Measurements from ENCODE around the gene CCT7.
"Not testable (repeated sequence)": the region's sequence is repeated elsewhere in the genome, so short reads cannot be mapped to it uniquely, and the experiment has no call there.

CCT7 gene

DNA sequence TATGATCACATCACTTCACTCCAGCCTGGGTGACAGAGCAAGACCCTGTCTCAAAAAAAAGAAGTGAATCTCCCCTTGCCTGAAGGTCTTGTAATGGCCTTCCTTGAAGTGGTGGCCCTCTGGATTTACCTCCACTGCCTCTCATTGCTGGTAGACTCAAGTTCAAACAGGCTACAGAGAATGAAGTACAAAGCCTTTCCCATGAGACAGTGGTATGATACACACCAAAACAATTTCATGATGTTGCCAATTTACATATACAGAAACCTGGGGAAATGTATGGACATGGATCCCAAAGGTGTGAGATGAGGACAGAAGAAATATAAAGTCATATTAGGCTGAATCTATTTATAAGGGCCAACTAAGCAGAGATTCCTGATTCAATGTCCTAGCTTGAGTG lies 36.5 kb upstream of the CCT7 start:
- H3K4me3 ChIP-seq (ENCODE audit: insufficient read depth, low read length, poor library complexity, severe bottlenecking): no peak overlapping the region
- no peaks in the 10 kb centered on the region for H3K79me2 ChIP-seq (ENCODE audit: insufficient read depth, low read length)
- no peaks in the 10 kb centered on the region for H4K20me1 ChIP-seq (ENCODE audit: low read depth, low read length)
- no peaks in the 10 kb centered on the region for H3K9me2 ChIP-seq (replicated peaks; ENCODE audit: insufficient read depth, low read length)
- no peaks in the 10 kb centered on the region for H3K9me3 ChIP-seq (ENCODE audit: insufficient read depth, low read length)
- no peak overlapping the region for H2AFZ ChIP-seq (ENCODE audit: low read depth, low read length, severe bottlenecking)
- no peak overlapping the region for H3K9ac ChIP-seq (ENCODE audit: low read length)
- no peaks in the 10 kb centered on the region for H3K36me3 ChIP-seq (ENCODE audit: low read length)
- H3K4me2 ChIP-seq (ENCODE audit: low read depth, low read length, poor library complexity, severe bottlenecking): no peak overlapping the region
- H3K27ac ChIP-seq (ENCODE audit: low read depth, low read length): no peak overlapping the region
- no peaks in the 10 kb centered on the region for H3K27me3 ChIP-seq (ENCODE audit: low read length)
- TF ChIP-seq EZH2phosphoT487 (conservative IDR thresholded peaks at IDR 0.05; ENCODE audit: low read length): no peak
- TF ChIP-seq, protein P1, sequence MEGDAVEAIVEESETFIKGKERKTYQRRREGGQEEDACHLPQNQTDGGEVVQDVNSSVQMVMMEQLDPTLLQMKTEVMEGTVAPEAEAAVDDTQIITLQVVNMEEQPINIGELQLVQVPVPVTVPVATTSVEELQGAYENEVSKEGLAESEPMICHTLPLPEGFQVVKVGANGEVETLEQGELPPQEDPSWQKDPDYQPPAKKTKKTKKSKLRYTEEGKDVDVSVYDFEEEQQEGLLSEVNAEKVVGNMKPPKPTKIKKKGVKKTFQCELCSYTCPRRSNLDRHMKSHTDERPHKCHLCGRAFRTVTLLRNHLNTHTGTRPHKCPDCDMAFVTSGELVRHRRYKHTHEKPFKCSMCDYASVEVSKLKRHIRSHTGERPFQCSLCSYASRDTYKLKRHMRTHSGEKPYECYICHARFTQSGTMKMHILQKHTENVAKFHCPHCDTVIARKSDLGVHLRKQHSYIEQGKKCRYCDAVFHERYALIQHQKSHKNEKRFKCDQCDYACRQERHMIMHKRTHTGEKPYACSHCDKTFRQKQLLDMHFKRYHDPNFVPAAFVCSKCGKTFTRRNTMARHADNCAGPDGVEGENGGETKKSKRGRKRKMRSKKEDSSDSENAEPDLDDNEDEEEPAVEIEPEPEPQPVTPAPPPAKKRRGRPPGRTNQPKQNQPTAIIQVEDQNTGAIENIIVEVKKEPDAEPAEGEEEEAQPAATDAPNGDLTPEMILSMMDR (IDR thresholded peaks at IDR 0.05; ENCODE audit: insufficient read depth, low read length, poor library complexity, severe bottlenecking): no peak
- no peaks in the 10 kb centered on the region for H3F3A ChIP-seq (ENCODE audit: insufficient read depth)

DNA sequence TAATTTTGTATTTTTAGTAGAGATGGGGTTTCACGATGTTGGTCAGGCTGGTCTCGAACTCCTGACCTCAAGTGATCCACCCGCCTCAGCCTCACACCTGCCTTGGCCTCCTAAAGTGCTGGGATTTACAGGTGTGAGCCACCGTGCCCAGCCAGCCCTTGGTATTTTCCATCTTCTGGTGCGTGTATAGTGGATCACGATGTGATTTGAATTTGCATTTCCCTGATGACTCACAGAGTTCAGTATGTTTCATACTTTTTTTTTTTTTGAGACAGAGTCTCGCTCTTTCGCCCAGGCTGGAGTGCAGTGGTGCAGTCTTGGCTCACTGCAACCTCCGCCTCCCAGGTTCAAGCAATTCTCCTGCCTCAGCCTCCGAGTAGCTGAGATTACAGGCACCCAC lies 33.8 kb upstream of the CCT7 start:
- H3K27me3 ChIP-seq (ENCODE audit: low read length); H3K9me2 ChIP-seq (replicated peaks; ENCODE audit: insufficient read depth, low read length); H3K79me2 ChIP-seq (ENCODE audit: insufficient read depth, low read length); H3K9ac ChIP-seq (ENCODE audit: low read length); H3K9me3 ChIP-seq (ENCODE audit: insufficient read depth, low read length); H3F3A ChIP-seq (ENCODE audit: insufficient read depth); H2AFZ ChIP-seq (ENCODE audit: low read depth, low read length, severe bottlenecking); H3K27ac ChIP-seq (ENCODE audit: low read depth, low read length); H4K20me1 ChIP-seq (ENCODE audit: low read depth, low read length); H3K36me3 ChIP-seq (ENCODE audit: low read length); H3K4me3 ChIP-seq (ENCODE audit: insufficient read depth, low read length, poor library complexity, severe bottlenecking); H3K4me2 ChIP-seq (ENCODE audit: low read depth, low read length, poor library complexity, severe bottlenecking): not testable (repeated sequence)

DNA sequence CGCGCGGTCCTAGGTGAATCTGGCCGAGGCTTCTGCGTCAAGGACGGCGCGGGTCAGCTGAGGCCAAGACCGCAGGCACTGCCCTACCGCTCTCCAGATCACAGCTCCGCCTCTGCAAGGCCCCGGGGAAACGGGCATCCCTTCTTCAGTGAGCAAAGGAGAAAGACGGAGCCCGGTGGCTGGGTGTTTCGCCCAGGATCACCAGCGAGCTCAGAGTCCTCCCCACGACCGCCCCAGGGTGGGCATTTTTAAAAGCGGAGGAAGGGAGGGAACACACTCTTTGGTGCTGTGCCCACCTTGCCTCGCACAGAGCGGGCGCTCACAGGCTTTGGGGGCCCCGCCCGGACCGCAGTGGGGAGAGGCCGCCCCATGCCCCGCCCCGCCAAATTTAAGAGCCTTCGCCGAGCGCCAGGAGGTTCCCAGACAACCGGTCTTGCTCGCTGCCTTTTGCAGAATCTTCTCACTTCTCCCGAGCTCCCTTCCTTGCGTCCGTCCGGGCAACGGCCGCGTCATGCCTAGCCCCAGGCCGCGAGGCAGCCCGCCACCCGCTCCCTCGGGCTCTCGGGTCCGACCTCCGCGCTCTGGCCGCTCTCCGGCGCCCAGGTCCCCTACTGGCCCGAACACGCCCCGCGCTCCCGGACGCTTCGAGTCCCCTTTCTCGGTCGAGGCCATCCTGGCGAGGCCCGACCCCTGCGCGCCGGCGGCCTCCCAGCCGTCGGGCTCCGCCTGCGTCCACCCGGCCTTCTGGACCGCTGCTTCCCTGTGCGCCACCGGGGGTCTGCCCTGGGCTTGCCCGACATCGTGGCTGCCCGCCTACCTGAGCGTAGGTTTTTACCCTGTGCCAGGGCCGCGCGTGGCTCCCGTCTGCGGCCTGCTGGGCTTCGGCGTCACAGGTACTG lies 31.7 kb upstream of the CCT7 start, which contains the start of gene NOTO:
NOTO (plus strand) TSS at position 419 of the 899 bp plus-strand sequence; CDS start at position 512, 93 bp downstream.
- Histone ChIP-seq H3K9me3 (ENCODE audit: insufficient read depth, low read length) (no peaks in the 10 kb centered on the region), H3K9me2 (replicated peaks; ENCODE audit: insufficient read depth, low read length) (no peaks in the 10 kb centered on the region), H3K27ac (ENCODE audit: low read depth, low read length) (no peak within 1 kb of the TSS), H3K4me3 (ENCODE audit: insufficient read depth, low read length, poor library complexity, severe bottlenecking) (no peak within 1 kb of the TSS), H4K20me1 (ENCODE audit: low read depth, low read length) (no peaks in the 10 kb centered on the region), H3F3A (ENCODE audit: insufficient read depth) (no peaks in the 10 kb centered on the region), H3K27me3 (ENCODE audit: low read length) (no peaks in the 10 kb centered on the region), H2AFZ (ENCODE audit: low read depth, low read length, severe bottlenecking) (no peak within 1 kb of the TSS), H3K4me2 (ENCODE audit: low read depth, low read length, poor library complexity, severe bottlenecking) (no peak within 1 kb of the TSS), H3K9ac (ENCODE audit: low read length) (no peak within 1 kb of the TSS), H3K79me2 (ENCODE audit: insufficient read depth, low read length) (no peaks in the 10 kb centered on the region), H3K36me3 (ENCODE audit: low read length) (no peaks in the 10 kb centered on the region)
- TF ChIP-seq, protein P1 (IDR thresholded peaks at IDR 0.05; ENCODE audit: insufficient read depth, low read length, poor library complexity, severe bottlenecking): no peak
- no peak for TF ChIP-seq EZH2phosphoT487 (conservative IDR thresholded peaks at IDR 0.05; ENCODE audit: low read length)

DNA sequence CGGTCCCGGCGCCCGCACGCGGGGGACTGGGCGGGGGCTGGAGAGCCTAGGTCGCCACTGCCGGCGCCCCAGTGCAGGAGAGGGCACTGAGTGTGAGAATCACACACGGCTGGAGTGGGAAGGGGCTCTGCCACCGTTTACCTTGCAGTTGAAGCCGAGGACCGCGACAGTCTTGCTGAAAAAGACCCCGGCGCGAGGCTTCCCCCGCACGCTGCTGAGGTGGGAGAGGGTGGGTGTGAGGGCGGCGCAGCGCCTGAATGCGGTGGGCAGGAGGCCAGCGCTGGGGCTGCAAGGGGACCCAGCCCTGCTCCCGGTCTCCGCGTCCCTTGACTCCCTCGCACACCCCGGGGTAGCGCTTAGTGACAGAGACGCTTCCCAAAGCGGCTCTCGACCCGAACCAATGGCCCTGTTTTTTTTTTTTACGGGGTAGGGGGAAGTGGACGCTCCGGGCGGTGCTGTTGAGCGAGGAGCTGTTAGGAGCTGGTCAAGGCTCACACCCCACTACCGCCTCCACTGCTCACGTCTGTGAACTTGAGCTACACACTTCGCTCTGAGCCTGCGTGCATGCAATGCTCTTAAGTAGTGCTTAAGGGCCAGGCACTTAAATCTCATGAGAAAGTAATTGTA lies 30.9 kb upstream of the CCT7 start:
- no peaks in the 10 kb centered on the region for H3K9me2 ChIP-seq (replicated peaks; ENCODE audit: insufficient read depth, low read length)
- no peaks in the 10 kb centered on the region for H3K27me3 ChIP-seq (ENCODE audit: low read length)
- H3K4me3 ChIP-seq (ENCODE audit: insufficient read depth, low read length, poor library complexity, severe bottlenecking): no peak overlapping the region
- H3K4me2 ChIP-seq (ENCODE audit: low read depth, low read length, poor library complexity, severe bottlenecking): no peak overlapping the region
- no peaks in the 10 kb centered on the region for H3K36me3 ChIP-seq (ENCODE audit: low read length)
- H3K79me2 ChIP-seq (ENCODE audit: insufficient read depth, low read length): no peaks in the 10 kb centered on the region
- no peaks in the 10 kb centered on the region for H4K20me1 ChIP-seq (ENCODE audit: low read depth, low read length)
- no peaks in the 10 kb centered on the region for H3K9me3 ChIP-seq (ENCODE audit: insufficient read depth, low read length)
- H2AFZ ChIP-seq (ENCODE audit: low read depth, low read length, severe bottlenecking): no peak overlapping the region
- no peak overlapping the region for H3K27ac ChIP-seq (ENCODE audit: low read depth, low read length)
- no peak overlapping the region for H3K9ac ChIP-seq (ENCODE audit: low read length)
- TF ChIP-seq EZH2phosphoT487 (conservative IDR thresholded peaks at IDR 0.05; ENCODE audit: low read length): no peak
- TF ChIP-seq, protein P1 (IDR thresholded peaks at IDR 0.05; ENCODE audit: insufficient read depth, low read length, poor library complexity, severe bottlenecking): no peak
- H3F3A ChIP-seq (ENCODE audit: insufficient read depth): no peaks in the 10 kb centered on the region

Data from SU-DHL-6 (cell line).